Fibroblast of the aortic adventitia (primary cell): ENCODE results near the gene PCDHGA10. TPM values are rescaled to one million over a fixed set of nuclear protein-coding genes. Genes with fewer than 3 reads are reported as not detected.
"Not testable (repeated sequence)": the region's sequence is repeated elsewhere in the genome, so short reads cannot be mapped to it uniquely, and the experiment has no call there.

Experiments used
- DNase-seq: peaks from one replicate; pipeline ENCODE4 v3.0.0-alpha.2; 2010; ENCODE audit warnings: low read depth
- H3K4me3 ChIP-seq: 2 replicates; pipeline ENCODE4 v1.5.1; 2011; ENCODE audit warnings: low read depth, mild to moderate bottlenecking, control low read depth, low read length, moderate library complexity
- CTCF ChIP-seq: IDR thresholded peaks from 2 replicates; pipeline ENCODE4 v1.5.1; 2011; ENCODE audit warnings: mild to moderate bottlenecking, low read length, control low read depth, inconsistent platforms; ENCODE audit not compliant: insufficient read depth
- total RNA-seq: library from RNA; depleted of rRNA; stranded (reverse); fragments of >200 nt; gene quantifications from 2 replicates; pipeline ENCODE4 v1.2.3, GENCODE V29; 2012; ENCODE audit warnings: low replicate concordance

The PCDHGA10 gene
- total RNA-seq, 1 donor = 22.2 TPM

GRCh38 chr5:141387557-141388311 is 25.1 kb upstream of the PCDHGA10 start, which contains the start of gene PCDHGB4:
Gene PCDHGB4, plus strand, starts transcription at chr5:141387698. Its CDS starts 187 bp downstream, at chr5:141387885.
- peak within 1 kb of the TSS; percentile 60 for H3K4me3 ChIP-seq
- TF ChIP-seq CTCF = peak; percentile 72
- DNase-seq = peak; percentile 66

GRCh38 chr5:141388661-141389060 is 24.1 kb upstream of the PCDHGA10 start:
- no peak for TF ChIP-seq CTCF
- DNase-seq = no peak
- H3K4me3 ChIP-seq = no peak overlapping the region

GRCh38 chr5:141389153-141390042 is 23.4 kb upstream of the PCDHGA10 start:
- no peak for DNase-seq
- no peak overlapping the region for H3K4me3 ChIP-seq
- TF ChIP-seq CTCF = no peak

- TF ChIP-seq CTCF = peak; percentile 27
- peak; percentile 30 for DNase-seq
- H3K4me3 ChIP-seq = peak within 1 kb of the TSS; percentile 1
Measured at GRCh38 chr5:141392429-141393198, 20.2 kb upstream of the PCDHGA10 start, which contains the start of gene PCDHGA8. Gene PCDHGA8, plus strand, starts transcription at chr5:141392633. Its CDS starts 181 bp downstream, at chr5:141392814.

GRCh38 chr5:141393267-141393666 is 19.5 kb upstream of the PCDHGA10 start:
- no peak for TF ChIP-seq CTCF
- H3K4me3 ChIP-seq = no peak overlapping the region
- no peak for DNase-seq

- H3K4me3 ChIP-seq = not testable (repeated sequence)
Measured at GRCh38 chr5:141394401-141395187, 18.2 kb upstream of the PCDHGA10 start.

More at GRCh38 chr5:141394401-141395187, 18.2 kb upstream of the PCDHGA10 start:
- DNase-seq = not testable (repeated sequence)
